Liver (tissue), 9 donors: Measurements from ENCODE around the gene CTTNBP2. TPM values are rescaled to one million over a fixed set of nuclear protein-coding genes. Genes with fewer than 3 reads are reported as not detected.

Experiments used
- DNase-seq: peaks from one replicate; pipeline ENCODE4 v3.0.0-alpha.2; 2017; ENCODE audit warnings: low spot score
- H3K27ac ChIP-seq, 2 donors: one replicate each; pipeline ENCODE4 v1.7.0; 2013; ENCODE audit warnings: inconsistent platforms in 2 of 2, low read length in 2 of 2, control low read depth in 1 of 2, low read depth in 1 of 2, mild to moderate bottlenecking in 1 of 2
- H3K27me3 ChIP-seq, 4 donors: one replicate each; pipeline versions ENCODE4 v1.6.1 to v1.7.0; 2013; ENCODE audit warnings: low read length in 3 of 4, inconsistent platforms in 1 of 4, mild to moderate bottlenecking in 1 of 4, moderate library complexity in 1 of 4; ENCODE audit not compliant: control insufficient read depth in 4 of 4, insufficient read depth in 4 of 4
- H3K36me3 ChIP-seq, 4 donors: one replicate each; pipeline versions ENCODE4 v1.6.1 to v1.7.0; 2013; ENCODE audit warnings: low read length in 3 of 4, mild to moderate bottlenecking in 3 of 4, low read depth in 1 of 4, moderate library complexity in 1 of 4; ENCODE audit not compliant: control insufficient read depth in 4 of 4, insufficient read depth in 3 of 4
- H3K4me1 ChIP-seq, 4 donors: one replicate each; pipeline versions ENCODE4 v1.6.1 to v1.7.0; 2013; ENCODE audit warnings: low read length in 3 of 4, mild to moderate bottlenecking in 3 of 4, moderate library complexity in 1 of 4; ENCODE audit not compliant: control insufficient read depth in 4 of 4, insufficient read depth in 4 of 4
- H3K4me3 ChIP-seq, 3 donors: one replicate each; pipeline versions ENCODE4 v1.6.1 to v1.7.0; 2013; ENCODE audit warnings: low read length in 3 of 3, control low read depth in 1 of 3, low read depth in 1 of 3, mild to moderate bottlenecking in 1 of 3
- H3K9ac ChIP-seq, 2 donors: one replicate each; pipeline ENCODE4 v1.7.0; 2013; ENCODE audit warnings: low read length in 2 of 2, mild to moderate bottlenecking in 2 of 2, moderate library complexity in 2 of 2, control low read depth in 1 of 2, low read depth in 1 of 2
- H3K9me3 ChIP-seq, 4 donors: one replicate each; pipeline versions ENCODE4 v1.6.1 to v1.7.0; 2013; ENCODE audit warnings: low read length in 3 of 4; ENCODE audit not compliant: control insufficient read depth in 4 of 4
- EGR1 ChIP-seq, 2 donors: IDR thresholded peaks; 2 replicates each; pipeline ENCODE4 v1.6.1; 2016 to 2018; ENCODE audit warnings: antibody characterized with exemption in 2 of 2, low read depth in 2 of 2
- FOXA1 ChIP-seq: IDR thresholded peaks from 2 replicates; pipeline ENCODE4 v1.6.1; 2016; ENCODE audit warnings: antibody characterized with exemption
- FOXA2 ChIP-seq: IDR thresholded peaks from 2 replicates; pipeline ENCODE4 v1.6.1; 2016; ENCODE audit warnings: antibody characterized with exemption
- GABPA ChIP-seq, 2 donors: IDR thresholded peaks in 1 of 2; conservative IDR thresholded peaks in 1 of 2; 2 replicates each; pipeline ENCODE4 v1.6.1; 2016; ENCODE audit warnings: antibody characterized with exemption in 2 of 2, mild to moderate bottlenecking in 1 of 2, moderate library complexity in 1 of 2
- HNF4G ChIP-seq: IDR thresholded peaks from 2 replicates; pipeline ENCODE4 v1.6.1; 2016; ENCODE audit warnings: antibody characterized with exemption
- JUND ChIP-seq, 2 donors: IDR thresholded peaks; 2 replicates each; pipeline ENCODE4 v1.6.1; 2016; ENCODE audit warnings: antibody characterized with exemption in 2 of 2
- MAX ChIP-seq: IDR thresholded peaks from 2 replicates; pipeline ENCODE4 v1.6.1; 2016; ENCODE audit warnings: antibody characterized with exemption
- NR2F2 ChIP-seq: IDR thresholded peaks from 2 replicates; pipeline ENCODE4 v1.6.1; 2016; ENCODE audit warnings: antibody characterized with exemption
- RAD21 ChIP-seq, 2 donors: IDR thresholded peaks; 2 replicates each; pipeline ENCODE4 v1.6.1; 2016; ENCODE audit warnings: antibody characterized with exemption in 2 of 2, mild to moderate bottlenecking in 2 of 2
- REST ChIP-seq: IDR thresholded peaks from 2 replicates; pipeline ENCODE4 v1.6.1; 2016; ENCODE audit warnings: antibody characterized with exemption, mild to moderate bottlenecking
- RXRA ChIP-seq, 2 donors: IDR thresholded peaks; 2 replicates each; pipeline ENCODE4 v1.6.1; 2017 to 2018; ENCODE audit warnings: antibody characterized with exemption in 2 of 2, mild to moderate bottlenecking in 1 of 2
- SP1 ChIP-seq: IDR thresholded peaks from 2 replicates; pipeline ENCODE4 v1.6.1; 2018; ENCODE audit warnings: antibody characterized with exemption, mild to moderate bottlenecking
- TAF1 ChIP-seq: conservative IDR thresholded peaks from 2 replicates; pipeline ENCODE4 v1.6.1; 2016; ENCODE audit warnings: antibody characterized with exemption, mild to moderate bottlenecking
- YY1 ChIP-seq: IDR thresholded peaks from 2 replicates; pipeline ENCODE4 v1.6.1; 2016; ENCODE audit warnings: antibody characterized with exemption, mild to moderate bottlenecking
- WGBS: extraction: QIAGEN DNeasy Blood & Tissue Kit; methylation state at CpG from one replicate; pipeline ENCODE4 v1.1.7; 2013; 5-methylcytosine and 5-hydroxymethylcytosine counted together
- polyA plus RNA-seq, 2 donors: library from polyadenylated mRNA; stranded (reverse) in 1 of 2; unstranded in 1 of 2; fragments of 200-250 nt in 1 of 2; fragments of >200 nt in 1 of 2; fragmentation: Nextera tagmentation in 1 of 2; extraction: Ambion mirVana in 1 of 2; gene quantifications; one replicate each; pipeline versions ENCODE4 v1.2.1 to v1.2.3, GENCODE V29; 2013 to 2015
- total RNA-seq, 2 donors: library from RNA; depleted of rRNA; stranded (reverse); fragments of >200 nt; gene quantifications; one replicate each; pipeline ENCODE4 v1.2.3, GENCODE V29; 2014
- TF ChIP-seq, protein P1 (sequence below): IDR thresholded peaks from 2 replicates; pipeline ENCODE4 v1.6.1; 2016; ENCODE audit warnings: antibody characterized with exemption
- TF ChIP-seq, protein P2 (sequence below): IDR thresholded peaks from 2 replicates; pipeline ENCODE4 v1.6.1; 2016; ENCODE audit warnings: antibody characterized with exemption
- donor health status: healthy.
- donor health status: healthy.
- donor health status: healthy.
- donor health status: healthy.
- donor health status: healthy.

Gene CTTNBP2
- total and polyA plus RNA-seq, 4 donors: 1.2 to 1.7 (median 1.5) TPM

DNA sequence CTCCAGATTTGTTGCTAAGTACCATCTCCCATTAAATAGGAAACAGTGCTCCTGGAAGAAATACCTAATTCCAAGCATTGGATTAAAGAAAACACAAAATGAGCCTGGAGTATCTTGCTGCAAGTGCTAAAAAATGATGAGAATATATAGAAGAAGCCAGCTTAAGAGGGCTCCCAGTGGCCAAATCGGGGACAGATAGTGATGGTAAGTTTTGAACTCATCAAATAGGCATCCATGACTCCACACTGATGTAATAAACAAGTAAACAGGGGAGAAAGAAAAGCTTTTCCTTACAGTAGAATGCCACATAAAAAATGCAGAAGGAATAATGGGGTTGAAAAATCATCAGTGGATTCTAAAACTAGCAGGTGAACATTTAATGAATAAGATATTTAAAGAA lies 72.4 kb downstream of the CTTNBP2 start:
- Histone ChIP-seq H3K4me3 (no peak overlapping the region), H3K27ac (no peak overlapping the region), H3K4me1 (no peaks in the 10 kb centered on the region), H3K9me3 (no peaks in the 10 kb centered on the region), H3K27me3 (no peaks in the 10 kb centered on the region), H3K9ac (no peak overlapping the region), H3K36me3 (no peaks in the 10 kb centered on the region)
- DNase-seq: no peak
- no peak for TF ChIP-seq FOXA2
- TF ChIP-seq, protein P1, sequence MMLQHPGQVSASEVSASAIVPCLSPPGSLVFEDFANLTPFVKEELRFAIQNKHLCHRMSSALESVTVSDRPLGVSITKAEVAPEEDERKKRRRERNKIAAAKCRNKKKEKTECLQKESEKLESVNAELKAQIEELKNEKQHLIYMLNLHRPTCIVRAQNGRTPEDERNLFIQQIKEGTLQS: no peak
- no peak for TF ChIP-seq EGR1 (IDR thresholded peaks at IDR 0.05; ENCODE audit: low read depth in 2 of 2)
- no peak for TF ChIP-seq YY1
- no peak for TF ChIP-seq MAX
- TF ChIP-seq NR2F2: no peak
- TF ChIP-seq HNF4G: no peak
- TF ChIP-seq FOXA1: no peak
- WGBS: 85% methylated on average over 1 of the region's 1 CpG

DNA sequence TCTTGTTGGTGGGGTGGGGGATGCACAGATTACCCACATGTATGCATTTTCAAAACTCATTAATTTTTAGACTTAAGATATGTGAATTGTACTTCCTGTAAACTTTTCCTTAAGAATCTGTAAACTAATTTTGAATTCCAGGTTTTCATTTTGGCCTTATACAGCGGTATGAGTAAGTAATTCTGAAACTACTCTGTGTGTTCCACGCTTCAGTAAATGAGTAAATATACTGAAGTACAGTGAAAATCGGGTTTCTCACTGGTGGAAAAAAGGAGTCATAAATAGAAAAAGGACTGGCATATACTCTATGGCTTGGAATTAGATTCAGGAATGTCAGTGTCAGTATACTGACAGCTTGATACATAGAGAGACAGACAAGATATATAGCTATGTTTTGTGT lies 72.8 kb downstream of the CTTNBP2 start:
- Histone ChIP-seq H3K27ac (no peak overlapping the region), H3K9ac (no peak overlapping the region), H3K4me1 (no peaks in the 10 kb centered on the region), H3K27me3 (no peaks in the 10 kb centered on the region), H3K36me3 (no peaks in the 10 kb centered on the region), H3K4me3 (no peak overlapping the region), H3K9me3 (no peaks in the 10 kb centered on the region)
- WGBS: 81% methylated on average over 3 of the region's 3 CpGs
- TF ChIP-seq RAD21 (IDR thresholded peaks at IDR 0.05) (no peak), YY1 (no peak), HNF4G (no peak), SP1 (no peak), REST (no peak)
- TF ChIP-seq, protein P2, sequence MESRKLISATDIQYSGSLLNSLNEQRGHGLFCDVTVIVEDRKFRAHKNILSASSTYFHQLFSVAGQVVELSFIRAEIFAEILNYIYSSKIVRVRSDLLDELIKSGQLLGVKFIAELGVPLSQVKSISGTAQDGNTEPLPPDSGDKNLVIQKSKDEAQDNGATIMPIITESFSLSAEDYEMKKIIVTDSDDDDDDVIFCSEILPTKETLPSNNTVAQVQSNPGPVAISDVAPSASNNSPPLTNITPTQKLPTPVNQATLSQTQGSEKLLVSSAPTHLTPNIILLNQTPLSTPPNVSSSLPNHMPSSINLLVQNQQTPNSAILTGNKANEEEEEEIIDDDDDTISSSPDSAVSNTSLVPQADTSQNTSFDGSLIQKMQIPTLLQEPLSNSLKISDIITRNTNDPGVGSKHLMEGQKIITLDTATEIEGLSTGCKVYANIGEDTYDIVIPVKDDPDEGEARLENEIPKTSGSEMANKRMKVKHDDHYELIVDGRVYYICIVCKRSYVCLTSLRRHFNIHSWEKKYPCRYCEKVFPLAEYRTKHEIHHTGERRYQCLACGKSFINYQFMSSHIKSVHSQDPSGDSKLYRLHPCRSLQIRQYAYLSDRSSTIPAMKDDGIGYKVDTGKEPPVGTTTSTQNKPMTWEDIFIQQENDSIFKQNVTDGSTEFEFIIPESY: no peak
- no peak for DNase-seq

DNA sequence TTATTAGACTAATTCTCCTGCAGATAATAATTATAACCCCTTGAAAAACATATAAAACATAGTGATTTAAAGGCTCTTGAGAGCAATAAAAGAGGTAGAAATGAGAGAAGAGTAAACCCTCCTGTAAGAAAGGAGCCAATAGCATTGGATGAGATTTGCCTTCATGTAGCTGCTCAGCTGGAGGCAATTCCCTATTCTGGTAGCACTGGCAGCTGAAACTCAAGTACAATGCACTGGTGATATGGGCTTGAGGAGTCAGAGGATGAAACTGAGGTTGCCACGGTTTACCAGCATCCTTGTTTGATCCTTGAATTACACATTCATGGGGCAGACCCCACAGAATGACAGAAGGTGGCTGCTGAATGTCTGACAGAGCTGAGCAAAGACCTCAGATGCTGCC lies 76.4 kb downstream of the CTTNBP2 start:
- Histone ChIP-seq H3K9ac (no peak overlapping the region), H3K4me1 (no peaks in the 10 kb centered on the region), H3K9me3 (no peaks in the 10 kb centered on the region), H3K36me3 (no peaks in the 10 kb centered on the region), H3K27me3 (no peaks in the 10 kb centered on the region), H3K27ac (no peak overlapping the region), H3K4me3 (no peak overlapping the region)
- 47% methylated on average over 1 of the region's 1 CpG for WGBS
- no peak for DNase-seq
- TF ChIP-seq YY1: no peak
- no peak for TF ChIP-seq MAX
- TF ChIP-seq, protein P2: no peak
- no peak for TF ChIP-seq RXRA (IDR thresholded peaks at IDR 0.05)
- TF ChIP-seq RAD21 (IDR thresholded peaks at IDR 0.05): no peak
- no peak for TF ChIP-seq NR2F2
- TF ChIP-seq SP1: no peak
- no peak for TF ChIP-seq FOXA2
- TF ChIP-seq REST: no peak
- TF ChIP-seq JUND (IDR thresholded peaks at IDR 0.05): no peak
- no peak for TF ChIP-seq TAF1
- TF ChIP-seq FOXA1: no peak
- TF ChIP-seq GABPA (IDR thresholded peaks at IDR 0.05 in 1 of 2, conservative IDR thresholded peaks at IDR 0.05 in 1 of 2): no peak
